Heart left ventricle (tissue), 13 donors: ENCODE results near the gene TERT.

Source experiments
- POLR2A ChIP-seq, 2 donors: fragments of 450-650 bp; IDR thresholded peaks; one replicate each; pipeline ENCODE4 v1.6.1; 2017; ENCODE audit warnings: antibody characterized with exemption in 2 of 2, mild to moderate bottlenecking in 2 of 2, moderate library complexity in 2 of 2
- TF ChIP-seq, protein P1 (sequence below), 12 donors: fragments of 200-600 bp; sonication (generic) in 4 of 12; IDR thresholded peaks; one replicate each; pipeline versions ENCODE4 v1.5.0 to v1.8.0; 2018 to 2022; ENCODE audit warnings: antibody characterized with exemption in 12 of 12, mild to moderate bottlenecking in 5 of 12
- donor health status: ischemic (EF 13 %, LVEDD 7.1; RV severe dilation, severe dysfunction).
- donor health status: DM: no; HTN: yes; CAD: no.
- donor health status: DM: no; HTN: no; CAD: no.
- donor health status: ischemic (EF 25% LVEDD 6.9; RV normal size, moderate dysfunction).
- donor health status: ischemic (EF 25% LVEDD 5.7; RV mildly dilated, moderate dysfunction).
- donor health status: ischemic (EF 35%, LVEDD 5.7; RV mildly dilated, moderate dysfunction).
- donor health status: nonischemic (EF 11% LVEDD 7.7; RV severe dilation, severe dysfunction).
- donor health status: DM: yes; HTN: yes; CAD: no.
- donor health status: PGD.
- donor health status: ischemic (EF 29% LVEDD 5.4; RV normal size, mild dysfunction).
- donor health status: nonischemic (EF 23%, LVEDD 6.1; RV moderate dilation, normal function).

DNA sequence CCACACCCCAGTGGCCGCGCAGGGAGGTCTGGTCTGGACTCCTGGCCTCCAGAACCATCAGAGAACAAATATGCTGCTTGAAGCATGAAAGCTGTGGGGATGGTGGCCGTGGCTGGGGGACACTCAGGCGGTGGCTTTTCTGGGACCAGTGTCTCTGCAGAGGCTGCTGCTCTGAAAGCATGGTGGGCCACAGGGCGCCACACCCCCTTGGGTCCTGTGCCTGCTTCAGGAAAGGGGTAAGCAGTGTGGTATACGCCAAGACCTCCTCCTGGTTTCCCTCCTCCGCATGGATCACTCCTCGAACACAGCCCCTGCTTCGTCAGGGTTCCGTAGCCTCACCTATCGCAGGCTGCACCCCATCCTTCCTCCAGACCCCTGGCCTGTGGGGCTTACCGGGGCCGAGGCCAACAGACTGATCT is 19.7 kb upstream of the TERT start:
- TF ChIP-seq, protein P1, sequence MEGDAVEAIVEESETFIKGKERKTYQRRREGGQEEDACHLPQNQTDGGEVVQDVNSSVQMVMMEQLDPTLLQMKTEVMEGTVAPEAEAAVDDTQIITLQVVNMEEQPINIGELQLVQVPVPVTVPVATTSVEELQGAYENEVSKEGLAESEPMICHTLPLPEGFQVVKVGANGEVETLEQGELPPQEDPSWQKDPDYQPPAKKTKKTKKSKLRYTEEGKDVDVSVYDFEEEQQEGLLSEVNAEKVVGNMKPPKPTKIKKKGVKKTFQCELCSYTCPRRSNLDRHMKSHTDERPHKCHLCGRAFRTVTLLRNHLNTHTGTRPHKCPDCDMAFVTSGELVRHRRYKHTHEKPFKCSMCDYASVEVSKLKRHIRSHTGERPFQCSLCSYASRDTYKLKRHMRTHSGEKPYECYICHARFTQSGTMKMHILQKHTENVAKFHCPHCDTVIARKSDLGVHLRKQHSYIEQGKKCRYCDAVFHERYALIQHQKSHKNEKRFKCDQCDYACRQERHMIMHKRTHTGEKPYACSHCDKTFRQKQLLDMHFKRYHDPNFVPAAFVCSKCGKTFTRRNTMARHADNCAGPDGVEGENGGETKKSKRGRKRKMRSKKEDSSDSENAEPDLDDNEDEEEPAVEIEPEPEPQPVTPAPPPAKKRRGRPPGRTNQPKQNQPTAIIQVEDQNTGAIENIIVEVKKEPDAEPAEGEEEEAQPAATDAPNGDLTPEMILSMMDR (IDR thresholded peaks at IDR 0.05) = no peak
- no peak for TF ChIP-seq POLR2A (IDR thresholded peaks at IDR 0.05)
